HG02852 (cell line): Measurements from ENCODE around the gene PDLIM7.
"Not testable (repeated sequence)": the region's sequence is repeated elsewhere in the genome, so short reads cannot be mapped to it uniquely, and the experiment has no call there.

Experiments
- ATAC-seq: cut with Tn5 transposase; IDR thresholded peaks from one replicate; pipeline ENCODE4 v1.9.1; 2021; ENCODE audit warnings: mild to moderate bottlenecking, moderate library complexity; ENCODE audit not compliant: unreplicated experiment

PDLIM7 gene

DNA sequence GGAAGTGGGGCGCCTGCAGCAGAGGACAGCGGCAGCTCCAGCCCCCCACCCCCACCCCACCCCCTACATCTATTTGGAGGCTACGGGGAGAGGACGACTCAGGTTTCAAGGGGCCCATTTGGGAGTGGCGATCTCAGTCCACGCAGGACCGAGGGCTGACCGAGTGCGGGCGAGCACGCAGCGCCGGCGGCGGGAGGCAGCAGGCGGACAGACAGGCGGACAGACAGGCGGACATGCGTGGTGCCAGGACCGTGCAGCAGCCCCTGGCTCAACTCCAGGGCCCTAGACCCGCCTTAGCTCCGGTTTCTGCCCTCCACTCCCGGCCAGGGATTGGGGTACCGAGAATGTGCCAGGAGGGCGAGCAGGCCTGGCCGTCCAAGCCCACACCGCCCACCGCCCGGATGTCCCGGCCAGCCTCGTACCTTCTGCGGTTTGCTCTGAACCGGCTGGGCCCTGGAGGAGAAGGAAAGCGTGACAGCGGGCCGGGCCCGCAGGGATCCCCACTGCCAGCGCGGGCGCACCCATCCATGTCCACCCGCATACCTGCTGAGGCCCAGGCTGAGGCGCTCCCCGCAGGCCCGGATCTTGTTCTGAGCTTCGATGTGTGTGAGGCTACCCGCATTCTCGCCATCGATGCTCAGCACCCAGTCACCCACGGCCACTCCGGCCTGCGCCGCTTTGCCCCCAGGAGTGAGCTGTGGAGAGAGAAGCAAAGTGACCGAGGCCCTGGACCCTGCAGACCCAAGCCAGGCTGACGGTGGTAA is 5.2 kb downstream of the PDLIM7 start:
- no peak for ATAC-seq

DNA sequence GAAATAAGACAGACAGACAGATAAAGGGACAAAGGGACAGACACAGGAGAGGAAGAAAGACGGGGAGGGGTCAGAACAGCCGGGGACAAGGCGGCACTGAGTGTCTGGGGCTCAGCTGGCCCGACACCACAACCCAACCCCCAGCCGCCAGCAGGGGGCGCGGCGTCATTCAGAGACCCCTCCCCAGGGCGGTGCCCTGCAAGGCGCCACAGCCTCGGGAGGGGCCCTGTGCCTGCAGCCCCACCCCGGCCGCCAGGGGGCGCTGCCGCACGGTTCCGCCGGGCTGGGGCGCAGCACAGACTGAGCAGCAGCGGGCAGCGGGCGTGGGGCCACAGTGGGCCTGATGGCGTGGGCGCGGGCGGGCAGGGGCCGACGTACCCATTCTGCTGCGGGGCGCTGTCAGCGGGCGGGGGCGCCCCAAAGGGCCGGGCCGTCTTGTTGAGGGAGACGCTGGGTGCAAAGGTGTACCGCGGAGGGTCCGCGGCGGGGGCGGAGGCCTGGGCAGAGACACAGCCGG is 5.9 kb downstream of the PDLIM7 start:
- ATAC-seq = no peak

DNA sequence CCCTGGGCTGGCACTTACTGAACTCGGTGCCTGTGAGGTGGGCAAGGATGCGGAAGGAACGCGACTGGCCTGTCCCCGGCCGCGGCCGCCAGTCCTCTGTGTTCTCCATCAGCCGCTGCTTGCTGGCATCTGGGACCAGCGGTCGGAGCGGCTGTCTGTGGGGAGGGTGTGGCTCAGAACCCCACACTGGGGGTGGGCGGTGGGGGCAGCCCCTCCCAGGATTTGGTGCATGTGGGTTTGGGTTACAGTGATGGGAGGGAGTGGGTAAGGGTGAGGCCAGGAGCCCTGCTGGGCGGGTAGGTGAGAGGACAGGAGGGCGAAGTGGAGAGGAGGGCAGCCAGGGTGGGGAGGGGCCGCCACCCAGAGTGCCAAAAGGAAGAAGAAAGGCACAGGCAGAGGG is 6.4 kb downstream of the PDLIM7 start:
- no peak for ATAC-seq

DNA sequence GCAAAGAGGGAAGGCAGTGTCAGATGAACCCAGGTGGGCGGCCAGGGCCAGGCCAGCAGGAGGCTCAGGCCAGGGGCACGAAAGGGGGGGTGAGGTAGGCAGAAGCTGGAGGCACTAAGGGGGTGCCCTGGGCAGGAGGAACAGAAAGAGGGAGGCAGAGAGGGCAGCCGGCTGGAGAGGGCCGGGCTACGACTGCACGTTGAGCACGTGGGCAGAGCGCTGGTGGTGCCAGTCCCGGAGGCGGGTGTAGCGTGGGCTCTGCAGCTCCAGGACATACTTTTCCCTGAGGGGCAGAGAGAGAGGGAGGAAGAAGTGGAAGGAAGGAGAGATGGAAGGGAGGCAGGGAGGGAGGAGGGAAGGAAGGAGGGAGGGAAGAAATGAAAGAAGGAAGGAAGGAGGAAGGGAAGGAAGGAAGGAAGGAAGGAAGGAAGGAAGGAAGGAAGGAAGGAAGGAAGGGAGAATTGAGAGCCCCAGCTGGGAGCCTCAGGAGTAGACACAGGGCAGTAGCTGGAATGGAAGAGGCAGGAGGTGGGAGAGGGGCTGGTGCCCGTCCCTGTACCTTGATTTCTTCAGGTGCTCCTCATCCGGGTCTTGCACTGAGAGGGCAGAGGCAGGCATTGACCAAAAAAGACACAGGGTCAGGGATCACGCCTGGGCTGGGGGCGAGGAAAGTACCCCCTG is 7.0 kb downstream of the PDLIM7 start:
- ATAC-seq = no peak

DNA sequence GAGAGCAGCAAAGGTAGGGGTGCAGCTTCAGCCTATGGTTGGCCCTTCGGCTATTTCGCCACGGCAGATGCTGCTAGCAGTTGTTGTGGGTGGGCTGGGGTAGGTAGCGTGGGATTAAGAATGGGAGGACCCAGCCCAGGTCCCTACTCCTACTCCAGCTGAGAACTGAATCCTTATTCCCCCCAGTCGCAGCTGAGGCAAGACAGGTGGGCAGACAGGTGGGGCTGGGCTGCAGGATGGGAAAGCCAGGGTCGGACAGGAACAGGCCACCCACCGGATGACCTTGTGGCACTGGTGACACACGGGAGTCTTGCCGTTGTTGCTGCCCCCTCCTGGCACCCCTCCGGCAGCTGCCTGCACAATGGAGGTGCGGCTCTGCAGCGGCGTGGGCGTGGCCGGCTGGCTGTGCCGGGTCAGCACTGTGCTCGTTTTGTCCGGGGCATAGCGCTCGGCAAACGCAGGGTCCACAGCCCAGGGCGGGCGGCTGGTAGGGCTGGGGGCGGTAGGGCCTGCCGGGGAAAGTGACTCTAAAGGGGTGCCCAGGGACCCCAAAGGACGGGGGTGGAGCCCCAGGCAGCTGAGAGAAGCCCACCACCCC is 8.2 kb downstream of the PDLIM7 start:
- no peak for ATAC-seq

DNA sequence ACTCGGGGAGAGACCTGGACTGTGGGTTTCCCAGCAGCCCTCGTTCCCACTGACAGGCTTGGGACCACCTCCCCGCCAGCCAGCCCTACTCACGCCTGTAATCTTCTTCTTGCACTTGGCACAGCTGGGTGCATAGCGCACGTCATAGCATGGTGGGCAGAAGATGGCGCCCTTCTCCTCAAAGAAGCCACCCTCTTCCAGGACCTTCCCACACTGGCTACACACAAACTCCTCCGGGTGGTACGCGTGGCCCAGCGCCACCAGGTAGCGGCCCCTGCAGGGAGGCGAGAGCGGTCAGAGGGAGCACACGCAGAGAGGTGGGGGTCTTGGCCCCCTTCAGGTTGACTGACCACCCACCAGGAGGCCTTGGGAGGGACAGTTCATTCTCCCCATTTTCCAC is 9.4 kb downstream of the PDLIM7 start:
- ATAC-seq = no peak

DNA sequence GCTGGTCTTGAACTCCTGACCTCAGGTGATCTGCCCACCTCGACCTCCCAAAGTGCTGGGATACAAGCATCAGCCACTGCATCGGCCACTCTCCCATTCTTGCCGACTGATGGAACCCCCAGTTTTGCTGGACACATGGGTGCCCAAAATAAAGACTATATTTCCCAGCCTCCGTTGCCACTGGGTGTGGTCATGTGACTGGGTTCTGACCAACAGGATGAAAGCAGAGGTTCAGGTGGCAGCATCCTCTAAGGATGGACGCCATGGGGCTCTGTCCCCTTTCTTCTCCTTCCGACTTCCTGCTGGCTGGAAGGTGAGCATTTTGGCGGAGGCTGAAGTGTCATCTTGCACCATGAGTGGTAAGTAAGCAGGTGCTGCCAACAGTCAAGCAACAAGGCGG is 10.3 kb downstream of the PDLIM7 start:
- ATAC-seq = no peak

DNA sequence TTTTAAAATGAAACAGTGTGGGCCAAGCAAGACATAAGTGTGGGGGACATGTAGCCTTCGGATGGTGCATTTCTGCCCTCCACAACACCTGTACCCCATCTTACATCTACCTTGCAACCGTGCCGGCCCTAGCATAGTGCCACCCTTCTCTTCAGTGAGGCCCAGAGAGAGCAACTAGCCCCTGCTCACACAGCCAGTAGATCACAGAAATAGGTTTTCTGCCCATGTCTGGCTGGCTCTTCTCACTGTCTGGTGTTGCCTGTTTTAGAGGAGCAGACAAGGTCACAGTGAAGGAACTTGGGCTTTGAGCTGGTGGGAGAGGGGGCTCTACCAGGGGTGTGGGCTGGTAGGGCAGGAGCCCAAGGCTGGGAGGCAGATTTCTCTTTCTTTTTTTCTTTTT is 11.1 kb downstream of the PDLIM7 start:
- ATAC-seq = no peak

DNA sequence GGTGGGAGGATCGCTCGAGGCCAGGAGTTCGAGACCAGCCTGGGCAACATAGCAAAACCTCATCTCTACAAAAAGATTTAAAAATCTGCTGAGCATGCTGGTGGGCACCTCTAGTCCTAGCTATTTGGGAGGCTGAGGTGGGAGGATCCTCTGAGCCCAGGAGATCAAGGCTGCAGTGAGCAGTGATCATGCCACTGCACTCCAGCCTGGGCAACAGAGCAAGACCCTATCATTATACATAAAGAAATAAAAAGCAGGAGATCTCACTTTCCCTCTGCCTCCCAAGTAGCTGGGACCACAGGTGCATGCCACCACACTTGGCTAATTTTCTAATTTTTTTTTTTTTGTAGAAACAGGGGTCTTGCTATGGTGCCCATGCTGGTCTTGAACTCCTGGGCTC is 11.7 kb downstream of the PDLIM7 start:
- ATAC-seq = not testable (repeated sequence)

DNA sequence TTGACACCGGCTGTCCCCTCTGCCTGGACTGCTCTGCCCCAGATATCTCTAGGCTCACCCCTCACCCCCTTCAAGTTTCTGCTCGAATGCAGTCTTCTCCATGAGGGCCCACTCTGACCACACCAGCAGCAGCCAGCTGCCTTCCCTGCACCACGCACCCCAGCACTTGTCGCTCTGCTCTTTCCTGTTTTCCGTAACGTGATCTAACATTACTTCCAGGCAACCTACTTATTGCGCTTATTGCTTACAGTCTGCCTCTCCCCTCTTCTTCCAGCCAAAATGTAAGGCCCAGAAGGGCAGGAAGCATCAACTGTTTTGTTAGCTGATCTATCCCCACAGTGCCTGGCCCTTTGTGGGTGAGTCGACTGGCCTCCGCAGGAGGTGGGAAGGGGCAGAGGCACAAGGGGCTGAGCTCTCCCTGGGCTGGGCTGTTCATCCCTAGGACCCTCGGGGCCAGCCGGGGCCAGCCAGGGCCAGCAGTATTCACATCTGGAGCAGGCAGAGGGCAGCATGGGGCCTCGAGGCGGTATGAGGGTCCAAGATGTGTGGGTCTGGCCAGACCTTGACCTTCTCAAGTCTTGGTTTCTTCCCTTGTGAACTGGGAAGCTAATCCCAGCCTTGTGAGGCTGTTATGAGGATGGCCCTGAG is 12.4 kb downstream of the PDLIM7 start:
- ATAC-seq = no peak

DNA sequence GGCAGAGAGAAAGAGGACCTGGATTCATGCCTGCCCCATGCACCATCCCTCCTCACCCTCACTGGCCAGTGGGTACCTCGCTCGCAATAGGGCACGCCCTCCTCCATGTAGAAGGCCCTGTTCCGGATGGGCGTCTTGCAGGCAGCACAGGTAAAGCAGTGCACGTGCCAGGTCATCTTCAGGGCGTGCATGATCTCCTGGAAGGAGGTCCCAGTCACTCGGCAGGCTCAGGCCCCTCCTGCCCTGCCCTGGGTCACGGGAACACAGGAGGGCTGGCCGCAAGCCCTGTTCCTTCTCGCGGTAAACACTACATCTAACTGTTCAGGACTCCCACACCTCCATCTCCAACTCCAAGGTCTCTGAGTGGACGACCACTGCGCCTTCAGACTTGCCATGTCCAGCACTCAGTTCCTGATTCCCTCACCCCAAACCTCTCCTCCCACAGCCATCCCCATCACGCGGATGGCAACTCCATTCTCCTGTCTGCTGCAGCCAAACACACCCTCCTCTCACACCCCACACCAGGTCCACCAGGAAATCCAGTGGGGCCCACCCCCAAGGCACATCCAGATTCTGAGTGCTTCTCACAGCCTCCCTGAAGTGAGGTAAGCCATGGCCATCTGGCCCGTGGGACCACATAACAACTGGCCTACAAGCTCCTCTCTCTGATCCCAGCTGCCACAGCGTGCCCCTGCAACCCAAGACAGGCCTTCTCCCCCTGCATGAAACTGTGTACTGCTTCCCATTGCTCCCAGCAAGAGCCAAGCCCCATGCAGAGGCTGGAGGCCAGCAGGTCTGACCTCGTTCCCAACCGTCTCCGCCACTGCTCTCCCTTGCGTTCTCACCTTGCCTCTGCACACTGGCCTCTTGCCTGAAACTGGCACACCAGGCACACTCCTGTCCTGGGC is 13.2 kb downstream of the PDLIM7 start:
- no peak for ATAC-seq

DNA sequence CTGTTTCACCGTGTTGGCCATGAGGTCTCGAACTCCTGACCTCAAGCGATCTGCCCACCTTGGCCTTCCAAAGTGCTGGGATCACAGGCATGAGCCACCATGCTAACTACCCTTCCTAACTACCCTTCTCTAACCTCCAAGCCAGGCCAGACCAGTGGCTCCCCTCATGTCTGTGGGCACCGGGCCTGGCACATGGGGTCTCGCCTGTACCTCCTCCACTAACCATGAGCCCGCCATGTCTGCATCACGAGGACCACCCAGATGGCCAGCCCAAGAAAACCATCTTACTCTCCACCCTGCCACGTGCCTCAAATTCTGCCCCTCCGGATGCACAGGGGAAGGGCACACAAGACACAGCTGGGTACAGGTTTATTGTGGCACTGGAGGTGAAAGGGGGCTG is 14.4 kb downstream of the PDLIM7 start:
- no peak for ATAC-seq

DNA sequence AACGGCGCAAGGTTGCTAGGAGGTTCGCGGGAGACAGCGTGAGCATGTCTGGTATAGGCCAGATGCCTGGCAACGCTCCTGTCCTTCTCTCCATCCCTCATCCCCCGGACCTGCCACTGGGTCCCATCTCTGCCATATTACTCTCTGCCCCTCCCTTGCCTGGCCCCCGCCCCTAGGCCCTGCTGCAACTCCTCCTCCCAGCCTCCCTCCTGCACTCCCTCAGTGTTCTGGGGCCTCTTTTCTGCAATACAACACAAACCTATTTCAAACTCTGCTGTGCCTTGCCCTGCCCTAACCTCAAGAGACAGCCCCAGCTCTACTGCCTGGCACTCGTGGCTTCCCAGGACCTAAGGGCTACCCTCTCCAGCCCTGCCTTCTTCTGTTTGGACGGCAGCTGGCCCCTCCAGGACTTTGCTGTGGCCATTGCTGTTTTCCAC is 15.0 kb downstream of the PDLIM7 start:
- no peak for ATAC-seq

DNA sequence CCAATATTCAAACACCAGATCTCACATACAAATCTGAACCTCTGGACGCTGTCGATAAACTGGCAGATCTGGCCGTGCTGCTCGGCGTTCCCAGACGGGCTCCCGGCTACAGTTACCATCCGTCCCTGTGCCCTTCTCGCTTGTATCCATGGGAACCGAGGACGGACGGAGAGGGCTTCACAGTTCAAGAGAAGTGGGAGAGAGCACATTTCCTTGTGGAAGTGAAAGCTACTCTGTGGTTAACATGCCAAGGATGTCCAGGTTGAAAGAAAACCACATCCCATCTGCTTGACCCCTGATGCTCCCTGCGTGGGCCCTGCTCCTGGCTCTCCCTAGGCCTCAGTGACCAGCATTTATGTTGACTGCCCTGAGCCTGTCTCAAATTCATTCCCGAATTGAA is 17.6 kb downstream of the PDLIM7 start:
- no peak for ATAC-seq

DNA sequence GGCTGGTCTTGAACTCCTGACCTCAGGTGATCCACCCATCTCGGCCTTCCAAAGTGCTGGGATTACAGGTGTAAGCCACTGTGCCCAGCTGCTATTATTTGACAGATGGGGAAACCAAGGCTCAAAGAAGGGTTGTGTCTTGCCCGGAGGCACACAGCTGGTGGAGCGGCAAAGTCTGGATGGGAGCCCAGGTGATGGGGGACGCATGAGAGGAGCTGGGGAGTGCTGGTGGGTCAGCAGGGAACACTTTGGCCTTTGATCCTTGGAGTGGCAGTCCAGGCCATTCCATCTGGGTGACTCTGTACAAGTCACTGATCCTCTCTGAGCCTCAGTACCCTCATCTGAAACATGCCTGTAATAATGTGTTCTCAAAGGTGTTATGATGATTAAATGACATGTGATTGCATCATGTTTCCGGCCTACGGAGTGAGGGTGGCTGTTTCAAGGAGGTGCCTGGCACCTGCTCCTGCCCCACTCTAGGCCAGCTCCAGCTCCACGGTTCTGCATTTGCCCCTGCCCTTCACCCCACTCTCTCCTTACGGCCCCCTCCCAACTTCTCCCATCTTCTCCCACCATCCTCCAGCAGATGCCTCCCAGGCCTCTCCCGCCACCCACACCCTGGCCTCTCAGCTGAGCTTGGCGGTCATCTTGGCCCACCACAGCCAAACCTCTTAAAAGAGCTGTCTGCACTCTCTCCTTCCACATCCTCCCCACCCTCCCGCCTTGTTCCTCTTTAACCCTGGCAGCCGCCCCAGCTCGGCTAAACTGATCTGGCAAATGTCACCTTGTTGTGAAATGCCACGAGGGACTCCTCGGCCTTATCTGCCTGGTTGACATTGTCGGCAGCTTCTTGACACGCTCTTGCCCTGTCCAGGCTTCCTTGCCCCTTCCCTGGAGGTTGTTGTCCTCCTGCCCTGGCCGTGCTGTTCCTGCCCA is 18.4 kb downstream of the PDLIM7 start:
- ATAC-seq = no peak

DNA sequence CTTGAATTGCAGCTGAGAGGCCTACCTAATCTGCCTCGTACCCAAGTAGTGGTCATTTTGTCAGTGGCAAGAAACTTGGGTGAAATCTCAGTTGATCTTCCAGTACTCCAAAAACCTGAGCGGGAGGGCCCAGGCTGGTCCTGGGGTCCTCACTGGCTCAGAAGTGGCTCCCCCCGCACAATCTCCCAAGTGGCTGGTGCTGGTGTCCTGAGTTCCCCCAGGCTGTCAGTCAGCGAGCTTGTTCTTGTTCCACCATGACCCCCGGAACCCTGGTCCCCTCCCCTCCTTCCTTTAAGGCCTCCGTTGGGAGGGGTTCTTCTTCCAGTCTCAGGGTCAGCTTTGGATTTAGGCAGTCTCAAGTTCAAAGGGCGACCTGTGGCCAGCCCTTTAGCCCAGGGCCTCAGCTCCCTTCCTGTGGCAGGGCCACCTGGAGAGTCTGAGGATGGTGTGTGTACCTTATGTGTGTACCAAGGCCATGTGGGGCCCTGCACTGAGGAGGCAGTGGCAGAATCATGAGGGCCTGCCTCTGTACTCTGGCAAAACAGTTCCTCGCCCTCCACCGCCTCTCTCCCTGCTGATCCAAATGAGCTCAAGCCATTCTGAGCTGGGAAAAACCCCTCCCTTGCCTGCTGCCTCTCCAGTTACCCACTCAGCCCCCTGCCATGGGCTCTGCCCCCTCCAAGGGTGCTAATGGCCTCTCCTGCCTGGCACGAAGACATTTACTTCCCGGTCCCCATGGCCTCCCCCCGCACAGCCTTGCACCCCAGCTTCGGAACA is 19.5 kb downstream of the PDLIM7 start:
- ATAC-seq = no peak

DNA sequence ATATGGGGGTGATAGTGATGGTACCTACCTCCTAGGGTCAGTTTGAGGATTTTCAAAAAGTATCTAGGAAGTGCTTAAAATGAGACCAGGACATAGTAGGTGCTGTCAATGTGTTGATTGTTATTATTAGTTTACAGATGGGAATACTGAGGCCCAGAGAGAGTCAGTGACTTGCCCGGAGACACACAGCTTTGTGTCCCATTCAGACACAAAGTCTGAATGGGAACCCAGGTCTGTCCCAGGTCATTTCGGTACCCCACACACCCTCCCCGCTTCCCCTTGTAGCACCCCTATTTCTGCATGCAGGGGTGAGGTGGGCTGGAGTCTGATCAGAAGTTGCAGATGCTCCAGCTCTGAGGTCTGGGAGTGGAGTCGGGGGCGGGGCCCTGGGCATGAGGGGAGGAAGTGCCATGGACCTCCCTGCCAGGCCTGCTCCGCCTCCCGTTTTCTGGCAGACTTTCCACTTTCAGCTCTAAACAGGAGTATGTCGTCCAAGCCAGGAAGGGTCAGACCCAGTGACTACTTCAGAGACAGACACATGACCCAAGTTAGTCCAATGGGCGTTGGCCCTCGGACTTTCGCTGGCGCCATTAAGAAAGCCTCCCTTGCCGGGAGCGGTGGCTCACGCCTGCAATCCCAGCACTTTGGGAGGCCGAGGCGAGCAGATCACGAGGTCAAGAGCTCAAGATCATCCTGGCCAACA is 20.7 kb downstream of the PDLIM7 start:
- no peak for ATAC-seq
